ENCODE measurements around the gene VN1R5.

Gene VN1R5

DNA sequence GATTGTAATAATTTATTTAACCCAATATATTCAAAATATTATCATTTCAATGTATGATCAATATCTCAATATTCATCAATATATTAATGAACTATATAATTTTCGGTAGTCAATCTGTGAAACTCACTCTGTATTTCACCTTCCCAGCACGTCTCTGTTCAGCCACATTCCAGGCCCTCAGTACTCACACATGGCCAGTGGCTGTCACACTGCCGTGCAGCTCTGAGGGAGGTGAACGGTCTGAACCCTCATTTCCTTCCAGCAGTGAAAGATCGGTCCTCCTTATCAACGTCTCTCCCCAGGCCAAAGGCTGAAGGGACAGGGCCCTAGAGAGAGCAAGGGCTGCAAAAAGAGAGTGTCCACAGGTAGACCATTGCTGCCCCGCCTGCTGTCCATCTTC lies 44.5 kb upstream of the VN1R5 start:
- Histone ChIP-seq H3K9ac (ENCODE audit: low read length) (no peak overlapping the region), H2AFZ (ENCODE audit: low read depth, low read length, severe bottlenecking) (peak overlapping the region; percentile 43), H3K4me3 (ENCODE audit: insufficient read depth, low read length, poor library complexity, severe bottlenecking) (no peak overlapping the region), H3K9me2 (replicated peaks; ENCODE audit: insufficient read depth, low read length) (no peaks in the 10 kb centered on the region), H3K79me2 (ENCODE audit: insufficient read depth, low read length) (peaks cover 42% of the 10 kb centered on the region), H3K27ac (ENCODE audit: low read depth, low read length) (no peak overlapping the region), H3F3A (ENCODE audit: insufficient read depth) (0 out of 2 replicates have a peak, but pooled peaks cover 3% of the 10 kb centered on the region), H3K36me3 (ENCODE audit: low read length) (0 out of 2 replicates have a peak, but pooled peaks cover 8% of the 10 kb centered on the region), H4K20me1 (ENCODE audit: low read depth, low read length) (peaks cover 9% of the 10 kb centered on the region; the same call in 1 of the 2 replicates), H3K27me3 (ENCODE audit: low read length) (no peaks in the 10 kb centered on the region; the same call in 1 of the 2 replicates), H3K4me2 (ENCODE audit: low read depth, low read length, poor library complexity, severe bottlenecking) (peak overlapping the region; percentile 67), H3K9me3 (ENCODE audit: insufficient read depth, low read length) (no peaks in the 10 kb centered on the region)
- no peak for TF ChIP-seq EZH2phosphoT487 (conservative IDR thresholded peaks at IDR 0.05; ENCODE audit: low read length)
- TF ChIP-seq, protein P1, sequence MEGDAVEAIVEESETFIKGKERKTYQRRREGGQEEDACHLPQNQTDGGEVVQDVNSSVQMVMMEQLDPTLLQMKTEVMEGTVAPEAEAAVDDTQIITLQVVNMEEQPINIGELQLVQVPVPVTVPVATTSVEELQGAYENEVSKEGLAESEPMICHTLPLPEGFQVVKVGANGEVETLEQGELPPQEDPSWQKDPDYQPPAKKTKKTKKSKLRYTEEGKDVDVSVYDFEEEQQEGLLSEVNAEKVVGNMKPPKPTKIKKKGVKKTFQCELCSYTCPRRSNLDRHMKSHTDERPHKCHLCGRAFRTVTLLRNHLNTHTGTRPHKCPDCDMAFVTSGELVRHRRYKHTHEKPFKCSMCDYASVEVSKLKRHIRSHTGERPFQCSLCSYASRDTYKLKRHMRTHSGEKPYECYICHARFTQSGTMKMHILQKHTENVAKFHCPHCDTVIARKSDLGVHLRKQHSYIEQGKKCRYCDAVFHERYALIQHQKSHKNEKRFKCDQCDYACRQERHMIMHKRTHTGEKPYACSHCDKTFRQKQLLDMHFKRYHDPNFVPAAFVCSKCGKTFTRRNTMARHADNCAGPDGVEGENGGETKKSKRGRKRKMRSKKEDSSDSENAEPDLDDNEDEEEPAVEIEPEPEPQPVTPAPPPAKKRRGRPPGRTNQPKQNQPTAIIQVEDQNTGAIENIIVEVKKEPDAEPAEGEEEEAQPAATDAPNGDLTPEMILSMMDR (IDR thresholded peaks at IDR 0.05; ENCODE audit: insufficient read depth, low read length, poor library complexity, severe bottlenecking): no peak

DNA sequence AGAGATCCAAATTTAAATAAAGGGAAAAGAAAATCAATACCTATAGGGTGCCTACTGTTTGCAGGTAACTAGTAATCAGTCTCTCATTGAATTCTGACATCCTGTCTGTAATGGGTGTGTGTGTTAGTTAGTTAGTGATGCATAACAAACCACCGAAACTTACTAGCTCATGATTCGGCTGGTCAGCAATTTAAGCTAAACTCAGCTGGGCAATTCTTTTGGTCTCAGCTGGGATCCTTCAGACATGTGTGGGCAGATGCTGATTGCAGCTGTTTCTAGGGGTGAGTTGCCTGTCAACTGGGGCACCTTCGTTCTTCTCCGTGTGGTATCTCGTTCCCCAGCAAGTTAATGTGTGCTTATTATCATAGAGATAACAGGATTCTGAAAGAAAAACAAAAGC lies 43.9 kb upstream of the VN1R5 start:
- H3F3A ChIP-seq (ENCODE audit: insufficient read depth): 0 out of 2 replicates have a peak, but pooled peaks cover 3% of the 10 kb centered on the region
- TF ChIP-seq, protein P1 (IDR thresholded peaks at IDR 0.05; ENCODE audit: insufficient read depth, low read length, poor library complexity, severe bottlenecking): no peak
- no peak for TF ChIP-seq EZH2phosphoT487 (conservative IDR thresholded peaks at IDR 0.05; ENCODE audit: low read length)
- no peak overlapping the region for H3K4me2 ChIP-seq (ENCODE audit: low read depth, low read length, poor library complexity, severe bottlenecking)
- H3K36me3 ChIP-seq (ENCODE audit: low read length): 0 out of 2 replicates have a peak, but pooled peaks cover 8% of the 10 kb centered on the region
- no peak overlapping the region for H3K4me3 ChIP-seq (ENCODE audit: insufficient read depth, low read length, poor library complexity, severe bottlenecking)
- no peaks in the 10 kb centered on the region for H3K9me3 ChIP-seq (ENCODE audit: insufficient read depth, low read length)
- peaks cover 9% of the 10 kb centered on the region; the same call in 1 of the 2 replicates for H4K20me1 ChIP-seq (ENCODE audit: low read depth, low read length)
- peak overlapping the region; percentile 43 for H2AFZ ChIP-seq (ENCODE audit: low read depth, low read length, severe bottlenecking)
- peaks cover 36% of the 10 kb centered on the region for H3K79me2 ChIP-seq (ENCODE audit: insufficient read depth, low read length)
- no peak overlapping the region for H3K9ac ChIP-seq (ENCODE audit: low read length)
- no peak overlapping the region for H3K27ac ChIP-seq (ENCODE audit: low read depth, low read length)
- H3K9me2 ChIP-seq (replicated peaks; ENCODE audit: insufficient read depth, low read length): no peaks in the 10 kb centered on the region
- H3K27me3 ChIP-seq (ENCODE audit: low read length): no peaks in the 10 kb centered on the region; the same call in 1 of the 2 replicates

DNA sequence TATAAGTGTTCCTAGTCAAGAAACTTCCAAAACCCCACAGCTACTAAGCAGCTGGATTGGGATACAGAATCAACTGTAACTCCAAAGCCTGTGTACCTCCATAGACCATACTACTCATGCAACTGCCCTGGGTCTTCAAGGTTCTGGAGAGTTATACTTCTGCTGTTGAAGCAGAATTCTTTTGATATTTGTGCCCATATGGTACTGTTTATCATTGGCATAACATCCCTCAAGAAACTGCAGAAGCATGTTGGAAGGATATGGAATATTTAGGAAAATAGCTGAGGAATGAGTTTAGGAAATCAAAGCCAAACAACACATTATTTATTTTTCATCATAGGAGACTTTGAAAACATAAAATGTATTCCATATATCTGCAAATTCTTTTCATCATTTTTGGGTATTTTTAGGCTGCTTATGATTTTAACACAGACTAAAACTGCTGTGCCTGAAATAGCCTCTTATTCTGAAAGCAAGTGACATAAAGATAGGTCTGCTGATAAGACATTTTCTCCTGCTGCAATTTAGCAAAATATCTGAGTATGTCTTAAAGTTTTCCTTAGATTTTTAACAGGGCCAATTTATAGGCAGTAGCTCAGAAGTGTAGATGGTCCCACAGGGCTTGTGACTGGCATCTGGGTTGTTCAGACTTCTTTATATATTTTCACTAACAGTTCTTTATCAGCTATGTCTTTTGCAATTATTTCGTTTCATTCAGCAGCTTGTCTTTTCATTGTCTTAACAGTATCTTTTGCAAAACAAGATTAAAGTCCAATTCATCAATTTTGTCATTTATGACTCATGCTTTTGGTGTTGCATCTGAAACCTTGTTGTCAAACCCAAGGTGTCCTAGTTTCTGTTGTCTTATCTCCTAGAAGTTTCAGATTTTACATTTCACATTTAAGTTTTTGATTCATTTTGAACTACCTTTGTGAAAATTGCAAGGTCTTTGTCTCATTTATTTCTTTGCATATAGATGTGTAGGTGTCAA lies 43.0 kb upstream of the VN1R5 start:
- Histone ChIP-seq H3K36me3 (ENCODE audit: low read length) (0 out of 2 replicates have a peak, but pooled peaks cover 8% of the 10 kb centered on the region), H3K9me2 (replicated peaks; ENCODE audit: insufficient read depth, low read length) (no peaks in the 10 kb centered on the region), H3K27ac (ENCODE audit: low read depth, low read length) (no peak overlapping the region), H3K79me2 (ENCODE audit: insufficient read depth, low read length) (peaks cover 26% of the 10 kb centered on the region), H3K9ac (ENCODE audit: low read length) (no peak overlapping the region), H2AFZ (ENCODE audit: low read depth, low read length, severe bottlenecking) (no peak overlapping the region), H3K9me3 (ENCODE audit: insufficient read depth, low read length) (no peaks in the 10 kb centered on the region), H3K4me2 (ENCODE audit: low read depth, low read length, poor library complexity, severe bottlenecking) (no peak overlapping the region), H3F3A (ENCODE audit: insufficient read depth) (0 out of 2 replicates have a peak, but pooled peaks cover 3% of the 10 kb centered on the region), H4K20me1 (ENCODE audit: low read depth, low read length) (peaks cover 4% of the 10 kb centered on the region; the same call in 1 of the 2 replicates), H3K27me3 (ENCODE audit: low read length) (no peaks in the 10 kb centered on the region; the same call in 1 of the 2 replicates), H3K4me3 (ENCODE audit: insufficient read depth, low read length, poor library complexity, severe bottlenecking) (no peak overlapping the region)
- TF ChIP-seq EZH2phosphoT487 (conservative IDR thresholded peaks at IDR 0.05; ENCODE audit: low read length): no peak
- TF ChIP-seq, protein P1 (IDR thresholded peaks at IDR 0.05; ENCODE audit: insufficient read depth, low read length, poor library complexity, severe bottlenecking): no peak
